Liver (tissue), 3 donors: ENCODE results near the gene RBBP4.

Source experiments
- JUND ChIP-seq, 2 donors: IDR thresholded peaks; 2 replicates each; pipeline ENCODE4 v1.6.1; 2016; ENCODE audit warnings: antibody characterized with exemption in 2 of 2
- TAF1 ChIP-seq: conservative IDR thresholded peaks from 2 replicates; pipeline ENCODE4 v1.6.1; 2016; ENCODE audit warnings: antibody characterized with exemption, mild to moderate bottlenecking
- YY1 ChIP-seq: IDR thresholded peaks from 2 replicates; pipeline ENCODE4 v1.6.1; 2016; ENCODE audit warnings: antibody characterized with exemption, mild to moderate bottlenecking
- TF ChIP-seq, protein P1 (sequence below): fragments of 150-350 bp; IDR thresholded peaks from 2 replicates; pipeline ENCODE4 v1.5.1; 2017; ENCODE audit warnings: improper control_type of control experiment, low read depth, low read length; ENCODE audit not compliant: missing input control
- donor health status: healthy.
- donor health status: healthy.

DNA sequence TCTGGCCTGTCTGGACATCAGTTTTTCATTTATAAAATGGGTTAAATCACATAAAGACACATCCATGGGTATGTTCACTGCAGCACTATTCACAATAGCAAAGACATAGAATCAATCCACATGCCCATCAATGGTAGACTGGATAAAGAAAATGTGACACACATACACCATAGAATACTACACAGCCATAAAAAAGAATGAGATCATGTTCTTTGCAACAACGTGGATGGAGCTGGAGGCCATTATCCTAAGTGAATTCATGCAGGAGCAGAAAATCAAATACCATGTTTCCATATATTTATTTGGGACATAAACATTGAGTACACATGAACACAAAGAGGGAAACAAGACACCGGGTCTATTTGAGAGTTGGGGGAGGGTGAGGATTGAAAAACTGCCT lies 28.8 kb upstream of the RBBP4 start:
- TF ChIP-seq, protein P1, sequence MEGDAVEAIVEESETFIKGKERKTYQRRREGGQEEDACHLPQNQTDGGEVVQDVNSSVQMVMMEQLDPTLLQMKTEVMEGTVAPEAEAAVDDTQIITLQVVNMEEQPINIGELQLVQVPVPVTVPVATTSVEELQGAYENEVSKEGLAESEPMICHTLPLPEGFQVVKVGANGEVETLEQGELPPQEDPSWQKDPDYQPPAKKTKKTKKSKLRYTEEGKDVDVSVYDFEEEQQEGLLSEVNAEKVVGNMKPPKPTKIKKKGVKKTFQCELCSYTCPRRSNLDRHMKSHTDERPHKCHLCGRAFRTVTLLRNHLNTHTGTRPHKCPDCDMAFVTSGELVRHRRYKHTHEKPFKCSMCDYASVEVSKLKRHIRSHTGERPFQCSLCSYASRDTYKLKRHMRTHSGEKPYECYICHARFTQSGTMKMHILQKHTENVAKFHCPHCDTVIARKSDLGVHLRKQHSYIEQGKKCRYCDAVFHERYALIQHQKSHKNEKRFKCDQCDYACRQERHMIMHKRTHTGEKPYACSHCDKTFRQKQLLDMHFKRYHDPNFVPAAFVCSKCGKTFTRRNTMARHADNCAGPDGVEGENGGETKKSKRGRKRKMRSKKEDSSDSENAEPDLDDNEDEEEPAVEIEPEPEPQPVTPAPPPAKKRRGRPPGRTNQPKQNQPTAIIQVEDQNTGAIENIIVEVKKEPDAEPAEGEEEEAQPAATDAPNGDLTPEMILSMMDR = no peak
- TF ChIP-seq JUND (IDR thresholded peaks at IDR 0.05) (no peak), TAF1 (no peak), YY1 (no peak)
